Measurements from ENCODE around the gene PCDHB5. TPM values are rescaled to one million over a fixed set of nuclear protein-coding genes. Genes with fewer than 3 reads are reported as not detected.

The PCDHB5 gene
- total and polyA plus RNA-seq, 9 of the 15 experiments (the other 6 are each of a cell fraction or from before 2014, with no cell fraction given), result not detected

DNA sequence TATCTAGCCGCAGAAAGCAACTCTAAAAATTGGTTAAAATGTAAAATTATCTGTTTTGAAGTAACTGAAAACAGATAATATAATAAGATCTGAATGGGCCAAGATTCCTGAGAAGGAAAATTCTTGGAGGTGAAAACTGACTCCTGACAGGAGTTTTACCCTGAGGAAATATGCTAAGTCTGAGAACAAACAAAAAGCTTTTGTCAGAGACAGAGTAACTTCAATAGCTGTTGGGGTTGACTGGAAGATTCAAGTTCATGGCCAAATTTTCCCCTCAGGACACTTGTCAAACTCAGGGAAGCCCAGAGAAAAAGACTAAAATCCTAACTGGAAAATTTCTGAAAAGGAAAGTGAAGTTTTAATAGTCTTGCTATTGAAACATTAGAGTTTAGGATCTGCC is 7.7 kb upstream of the PCDHB5 start:
- no peaks in the 10 kb centered on the region for H3K79me2 ChIP-seq (ENCODE audit: control insufficient read depth, insufficient read depth, low read length)
- intact Hi-C loops (cut with micrococcal nuclease), result no loop called here
- 0% methylated on average over 1 of the region's 1 CpG for WGBS (ENCODE audit: insufficient coverage, low coverage, missing lambda C conversion rate)
- no peaks in the 10 kb centered on the region for H3K36me3 ChIP-seq (ENCODE audit: control insufficient read depth, insufficient read depth, low read length)
- ChIA-PET CTCF (ENCODE audit: low intra/inter-chr PET ratio) (no interaction called here), POLR2A (no interaction called here)
- no peaks in the 10 kb centered on the region for H4K20me1 ChIP-seq (replicated peaks; ENCODE audit: control insufficient read depth, insufficient read depth, low read length)
- no peaks in the 10 kb centered on the region; a peak in 1 of 5 replicates for H3K27me3 ChIP-seq (ENCODE audit: control insufficient read depth in 2 of 2, insufficient read depth in 2 of 2, low read length in 2 of 2)
- FAIRE-seq (no peak), DNase-seq (ENCODE audit: extremely low read depth in 1 of 4, low spot score in 3 of 4) (no peak), ATAC-seq (no peak)
- no TSS peak for BruUV-seq (replicated peaks)
- no peak overlapping the region for H3K9ac ChIP-seq (ENCODE audit: insufficient read depth in 1 of 2, low read depth in 2 of 2, low read length in 2 of 2)
- H3K9me1 ChIP-seq (ENCODE audit: control insufficient read depth, insufficient read depth, low read length), result no peaks in the 10 kb centered on the region
- no peak overlapping the region for H2AFZ ChIP-seq (ENCODE audit: low read depth, low read length)
- H3K4me3 ChIP-seq, result no peak overlapping the region
- H3K27ac ChIP-seq (ENCODE audit: extremely low read depth, low read depth, low read length), result no peak overlapping the region
- TF ChIP-seq ZNF3 (CRISPR knock-in tag; IDR thresholded peaks at IDR 0.05) (no peak), BACH1 (tag; IDR thresholded peaks at IDR 0.05) (no peak), BRD9 (IDR thresholded peaks at IDR 0.05; ENCODE audit: low read depth, partially characterized antibody) (no peak), SMAD2 (IDR thresholded peaks at IDR 0.05; ENCODE audit: low read depth, low read length) (no peak), PREB (CRISPR knock-in tag; IDR thresholded peaks at IDR 0.05) (no peak), ZBTB2 (IDR thresholded peaks at IDR 0.05) (no peak), ZNF217 (CRISPR knock-in tag; IDR thresholded peaks at IDR 0.05) (no peak), ELF2 (CRISPR knock-in tag; IDR thresholded peaks at IDR 0.05) (no peak)
- no peaks in the 10 kb centered on the region for H3K9me3 ChIP-seq (replicated peaks; ENCODE audit: control insufficient read depth, insufficient read depth, low read depth, low read length)
- in situ Hi-C loops (cut with MboI), result no loop called here
- H3K4me2 ChIP-seq (ENCODE audit: insufficient read depth, low read length), result no peak overlapping the region
- no peaks in the 10 kb centered on the region for H3K4me1 ChIP-seq (replicated peaks in 1 of 2; ENCODE audit: control insufficient read depth in 2 of 2, insufficient read depth in 2 of 2, low read length in 2 of 2)
